Measurements from ENCODE around the gene PGC.
A peak's percentile ranks its signal among the peaks of the same experiment; 100 is the strongest.

Gene PGC

DNA sequence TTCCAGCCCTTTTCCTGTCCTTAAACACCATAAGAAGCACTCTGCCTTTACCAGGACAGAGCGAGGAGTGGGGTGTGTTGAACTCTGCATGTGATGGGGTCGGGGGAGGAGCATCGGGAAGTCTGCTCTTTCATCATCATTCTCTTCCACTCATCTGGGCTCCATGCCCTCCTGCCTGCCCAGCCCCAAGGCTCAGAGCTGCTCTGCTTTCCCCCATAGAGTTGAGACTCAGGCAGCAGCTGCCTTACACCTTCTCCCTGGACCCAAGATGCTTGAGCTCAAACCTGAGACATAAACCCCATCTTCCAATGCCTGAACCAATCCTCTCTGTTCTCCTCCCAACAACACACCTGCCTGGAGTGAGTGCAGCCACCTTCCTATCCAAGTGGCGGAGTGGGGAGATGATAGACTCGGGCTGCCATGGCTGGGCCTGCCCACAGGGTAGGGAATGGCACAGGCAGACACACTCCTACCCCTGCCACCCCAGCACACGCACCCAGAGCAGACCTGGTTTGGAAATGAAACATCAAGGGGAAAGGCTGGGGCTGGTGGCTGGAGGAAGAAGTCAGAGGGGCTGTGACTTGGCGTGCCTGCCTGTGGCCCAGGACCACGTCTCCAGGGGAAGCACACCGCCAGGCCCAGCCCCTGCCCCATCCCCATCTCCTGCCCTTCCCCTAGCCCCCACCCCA lies 40.2 kb downstream of the PGC start:
- peaks cover 9 to 63% (median 58%) of the 10 kb centered on the region in 5 donors for H3K4me1 ChIP-seq (ENCODE audit: control insufficient read depth in 5 of 5, insufficient read depth in 5 of 5, low read length in 5 of 5)
- no peaks in the 10 kb centered on the region for H3K27me3 ChIP-seq (ENCODE audit: control insufficient read depth in 5 of 5, insufficient read depth in 4 of 5, low read length in 5 of 5)
- H3K9me3 ChIP-seq (ENCODE audit: control insufficient read depth in 5 of 5, low read length in 5 of 5) = no peaks in the 10 kb centered on the region
- H3K9ac ChIP-seq (ENCODE audit: low read length in 5 of 5) = peak overlapping the region in 1 of 5 donors; percentile 40
- H3K36me3 ChIP-seq (ENCODE audit: control insufficient read depth in 5 of 5, insufficient read depth in 5 of 5, low read length in 5 of 5) = peaks cover 0 to 9% (median 7%) of the 10 kb centered on the region in 5 donors
- H3K4me3 ChIP-seq (ENCODE audit: low read depth in 1 of 5, low read length in 5 of 5) = peak overlapping the region in 1 of 5 donors; percentile 9
- peak overlapping the region; percentile 68 for H3K27ac ChIP-seq (ENCODE audit: low read depth, low read length)

DNA sequence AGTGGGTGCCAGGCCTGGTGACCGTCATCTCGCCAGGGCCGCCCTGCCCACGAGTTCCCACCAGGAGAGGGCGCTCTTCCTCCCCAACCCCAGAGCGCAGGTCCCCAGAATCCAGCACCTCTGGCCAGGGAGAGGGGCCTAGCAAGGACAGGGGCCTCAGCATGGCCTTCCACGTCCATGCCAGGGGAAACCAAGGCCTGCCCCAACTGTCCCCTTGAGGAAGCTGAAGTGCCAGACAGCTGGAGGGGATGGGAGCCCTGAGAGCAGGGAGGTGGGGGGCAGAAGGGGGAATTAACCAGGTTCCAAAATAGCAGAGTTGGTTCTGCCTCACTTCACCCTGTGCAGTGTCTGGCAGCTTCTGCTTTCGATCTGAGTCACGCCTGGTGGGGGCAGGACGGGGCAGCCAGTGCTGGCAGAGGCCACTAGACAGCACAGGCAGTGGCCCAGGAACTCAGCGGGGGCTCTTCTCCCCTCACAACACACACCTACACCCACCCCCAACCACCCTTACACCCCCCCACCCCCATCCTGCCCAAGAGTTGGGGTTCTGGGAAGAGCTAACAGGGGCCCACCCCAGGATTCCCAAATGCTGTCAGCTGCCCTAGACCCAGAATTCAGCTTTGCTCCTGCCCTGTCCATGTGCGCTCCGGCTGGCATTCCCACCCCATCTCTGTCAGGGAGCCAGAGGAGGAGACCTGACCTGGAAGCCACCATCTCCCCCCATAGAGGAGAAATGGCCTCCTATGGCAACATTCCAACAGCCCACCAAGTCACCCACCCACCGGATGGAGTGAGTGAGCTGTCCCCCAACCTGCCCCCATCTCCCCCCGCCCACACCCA lies 41.0 kb downstream of the PGC start:
- no peak overlapping the region for H3K4me3 ChIP-seq (ENCODE audit: low read depth in 1 of 5, low read length in 5 of 5)
- H3K36me3 ChIP-seq (ENCODE audit: control insufficient read depth in 5 of 5, insufficient read depth in 5 of 5, low read length in 5 of 5) = peaks cover 0 to 9% (median 7%) of the 10 kb centered on the region in 5 donors
- peak overlapping the region; percentile 68 for H3K27ac ChIP-seq (ENCODE audit: low read depth, low read length)
- H3K9me3 ChIP-seq (ENCODE audit: control insufficient read depth in 5 of 5, low read length in 5 of 5) = no peaks in the 10 kb centered on the region
- H3K9ac ChIP-seq (ENCODE audit: low read length in 5 of 5) = peak overlapping the region in 3 of 5 donors; percentile 22 to 60 (median 54)
- peaks cover 10 to 61% (median 55%) of the 10 kb centered on the region in 5 donors for H3K4me1 ChIP-seq (ENCODE audit: control insufficient read depth in 5 of 5, insufficient read depth in 5 of 5, low read length in 5 of 5)
- H3K27me3 ChIP-seq (ENCODE audit: control insufficient read depth in 5 of 5, insufficient read depth in 4 of 5, low read length in 5 of 5) = no peaks in the 10 kb centered on the region

- Histone ChIP-seq H3K9ac (ENCODE audit: low read length in 5 of 5) (peak overlapping the region in 4 of 5 donors; percentile 22 to 60 (median 54)), H3K4me3 (ENCODE audit: low read depth in 1 of 5, low read length in 5 of 5) (no peak overlapping the region)
These were observed 41.7 kb downstream of the PGC start for GRCh38 chr6:41705311-41705995.

DNA sequence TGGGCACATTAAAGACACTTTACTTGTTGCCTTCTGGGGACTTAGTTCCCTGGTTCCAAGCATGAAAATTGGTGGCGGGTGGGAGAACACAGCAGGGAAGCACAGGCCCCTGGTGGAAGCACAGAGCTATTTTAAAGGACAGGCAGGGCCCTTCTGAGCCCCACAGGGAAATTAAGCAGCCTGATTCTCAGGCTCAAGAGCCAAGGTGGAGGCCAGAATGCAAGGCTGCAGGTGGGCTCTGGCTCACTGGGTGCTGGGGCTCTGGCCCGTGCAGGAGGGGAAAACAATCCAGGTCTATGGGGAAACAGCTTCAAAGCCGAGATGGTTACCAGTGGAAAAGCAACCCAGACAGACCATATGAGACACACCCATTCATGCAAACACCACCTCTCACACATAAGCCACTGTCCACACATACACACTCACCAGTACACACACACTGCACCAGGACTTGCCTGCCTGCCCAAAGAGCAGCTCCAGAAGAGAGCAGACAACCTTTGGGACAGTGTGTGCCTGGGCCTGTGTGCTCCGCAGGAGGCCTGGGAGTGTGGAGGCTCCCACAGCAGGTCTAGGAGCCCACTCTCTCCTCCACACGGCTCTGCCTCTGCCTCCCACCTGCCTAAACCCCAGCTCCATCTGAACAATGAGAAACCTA lies 42.4 kb downstream of the PGC start:
- H3K36me3 ChIP-seq (ENCODE audit: control insufficient read depth in 5 of 5, insufficient read depth in 5 of 5, low read length in 5 of 5) = peaks cover 0 to 9% (median 7%) of the 10 kb centered on the region in 5 donors
- peak overlapping the region in 3 of 5 donors; percentile 7 to 60 (median 54) for H3K9ac ChIP-seq (ENCODE audit: low read length in 5 of 5)
- H3K9me3 ChIP-seq (ENCODE audit: control insufficient read depth in 5 of 5, low read length in 5 of 5) = no peaks in the 10 kb centered on the region
- H3K4me1 ChIP-seq (ENCODE audit: control insufficient read depth in 5 of 5, insufficient read depth in 5 of 5, low read length in 5 of 5) = peaks cover 11 to 68% (median 61%) of the 10 kb centered on the region in 5 donors
- H3K27me3 ChIP-seq (ENCODE audit: control insufficient read depth in 5 of 5, insufficient read depth in 4 of 5, low read length in 5 of 5) = no peaks in the 10 kb centered on the region
- peak overlapping the region; percentile 68 for H3K27ac ChIP-seq (ENCODE audit: low read depth, low read length)
- no peak overlapping the region for H3K4me3 ChIP-seq (ENCODE audit: low read depth in 1 of 5, low read length in 5 of 5)

More at GRCh38 chr6:41705311-41705995, 41.7 kb downstream of the PGC start:
- no peaks in the 10 kb centered on the region for H3K9me3 ChIP-seq (ENCODE audit: control insufficient read depth in 5 of 5, low read length in 5 of 5)
- peak overlapping the region; percentile 68 for H3K27ac ChIP-seq (ENCODE audit: low read depth, low read length)
- H3K4me1 ChIP-seq (ENCODE audit: control insufficient read depth in 5 of 5, insufficient read depth in 5 of 5, low read length in 5 of 5) = peaks cover 11 to 68% (median 61%) of the 10 kb centered on the region in 5 donors
- peaks cover 0 to 9% (median 7%) of the 10 kb centered on the region in 5 donors for H3K36me3 ChIP-seq (ENCODE audit: control insufficient read depth in 5 of 5, insufficient read depth in 5 of 5, low read length in 5 of 5)
- no peaks in the 10 kb centered on the region for H3K27me3 ChIP-seq (ENCODE audit: control insufficient read depth in 5 of 5, insufficient read depth in 4 of 5, low read length in 5 of 5)

DNA sequence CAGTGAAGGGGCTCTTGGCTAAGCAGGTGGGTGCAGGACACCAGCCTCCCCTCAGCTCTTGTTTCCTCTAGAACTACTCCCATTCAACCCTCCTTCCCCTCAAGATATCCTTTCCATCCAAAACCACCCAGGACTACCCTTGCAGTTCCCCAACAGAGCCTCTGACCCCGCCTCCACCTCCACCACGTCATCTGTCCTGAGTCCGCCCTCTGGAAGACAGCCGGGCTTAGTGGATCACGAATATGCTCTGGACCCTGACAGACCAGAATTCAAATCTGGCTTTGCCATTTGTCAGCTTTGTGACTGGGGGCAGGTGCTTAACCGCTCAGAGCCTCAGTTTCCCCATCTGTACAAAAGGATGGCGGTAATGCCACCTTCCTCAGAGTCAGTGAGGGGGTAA lies 43.2 kb downstream of the PGC start:
- no peak overlapping the region for H3K9ac ChIP-seq (ENCODE audit: low read length in 5 of 5)
- H3K9me3 ChIP-seq (ENCODE audit: control insufficient read depth in 5 of 5, low read length in 5 of 5) = no peaks in the 10 kb centered on the region
- H3K27ac ChIP-seq (ENCODE audit: low read depth, low read length) = no peak overlapping the region
- H3K36me3 ChIP-seq (ENCODE audit: control insufficient read depth in 5 of 5, insufficient read depth in 5 of 5, low read length in 5 of 5) = peaks cover 0 to 16% (median 7%) of the 10 kb centered on the region in 5 donors
- no peaks in the 10 kb centered on the region for H3K27me3 ChIP-seq (ENCODE audit: control insufficient read depth in 5 of 5, insufficient read depth in 4 of 5, low read length in 5 of 5)
- H3K4me1 ChIP-seq (ENCODE audit: control insufficient read depth in 5 of 5, insufficient read depth in 5 of 5, low read length in 5 of 5) = peaks cover 11 to 74% (median 61%) of the 10 kb centered on the region in 5 donors
- H3K4me3 ChIP-seq (ENCODE audit: low read depth in 1 of 5, low read length in 5 of 5) = no peak overlapping the region

DNA sequence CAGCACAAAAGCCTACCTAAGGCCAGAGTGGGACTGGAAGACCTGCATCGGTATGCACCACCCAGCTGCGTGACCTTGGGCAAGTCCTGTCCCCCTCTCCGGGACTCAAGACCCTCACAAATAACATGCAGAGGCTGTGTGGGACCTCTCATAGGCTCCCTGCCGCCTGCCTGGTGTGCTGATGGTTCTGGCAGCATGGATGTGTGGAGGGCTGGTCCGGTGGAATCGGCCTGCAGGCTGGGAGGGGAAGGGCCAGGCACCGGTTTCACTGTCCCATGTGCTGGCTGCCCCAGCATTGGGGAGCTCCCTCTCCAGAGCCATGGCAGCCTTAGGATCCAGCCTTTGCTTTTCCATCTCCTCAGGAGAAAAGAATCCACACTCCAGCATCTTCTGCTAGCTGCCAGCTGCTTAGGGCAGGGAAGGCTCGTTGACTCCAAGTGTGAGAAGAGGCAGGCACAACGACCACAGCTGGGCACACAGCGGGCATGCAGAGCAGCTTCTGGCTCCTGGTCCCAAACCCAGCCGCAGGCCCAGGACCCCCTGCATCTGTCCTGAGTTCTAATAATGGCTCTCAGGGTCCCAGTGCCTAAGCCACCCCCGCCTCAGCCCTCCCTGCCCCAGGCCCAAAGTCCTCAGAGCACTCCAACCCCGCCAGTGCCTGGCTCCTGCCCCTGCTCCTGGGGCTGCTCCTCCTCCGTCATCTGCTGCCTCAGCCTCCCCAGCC lies 44.3 kb downstream of the PGC start:
- Histone ChIP-seq H3K36me3 (ENCODE audit: control insufficient read depth in 5 of 5, insufficient read depth in 5 of 5, low read length in 5 of 5) (peaks cover 0 to 23% (median 10%) of the 10 kb centered on the region in 5 donors), H3K4me1 (ENCODE audit: control insufficient read depth in 5 of 5, insufficient read depth in 5 of 5, low read length in 5 of 5) (peaks cover 11 to 74% (median 51%) of the 10 kb centered on the region in 5 donors), H3K9ac (ENCODE audit: low read length in 5 of 5) (no peak overlapping the region), H3K4me3 (ENCODE audit: low read depth in 1 of 5, low read length in 5 of 5) (no peak overlapping the region), H3K27me3 (ENCODE audit: control insufficient read depth in 5 of 5, insufficient read depth in 4 of 5, low read length in 5 of 5) (no peaks in the 10 kb centered on the region), H3K9me3 (ENCODE audit: control insufficient read depth in 5 of 5, low read length in 5 of 5) (no peaks in the 10 kb centered on the region), H3K27ac (ENCODE audit: low read depth, low read length) (no peak overlapping the region)

GRCh38 chr6:41702089-41702745 lies 45.0 kb downstream of the PGC start:
- Histone ChIP-seq H3K27ac (ENCODE audit: low read depth, low read length) (no peak overlapping the region), H3K9me3 (ENCODE audit: control insufficient read depth in 5 of 5, low read length in 5 of 5) (no peaks in the 10 kb centered on the region), H3K9ac (ENCODE audit: low read length in 5 of 5) (no peak overlapping the region), H3K27me3 (ENCODE audit: control insufficient read depth in 5 of 5, insufficient read depth in 4 of 5, low read length in 5 of 5) (no peaks in the 10 kb centered on the region), H3K4me1 (ENCODE audit: control insufficient read depth in 5 of 5, insufficient read depth in 5 of 5, low read length in 5 of 5) (peaks cover 11 to 67% (median 44%) of the 10 kb centered on the region in 5 donors), H3K4me3 (ENCODE audit: low read depth in 1 of 5, low read length in 5 of 5) (no peak overlapping the region), H3K36me3 (ENCODE audit: control insufficient read depth in 5 of 5, insufficient read depth in 5 of 5, low read length in 5 of 5) (peaks cover 0 to 23% (median 10%) of the 10 kb centered on the region in 5 donors)

DNA sequence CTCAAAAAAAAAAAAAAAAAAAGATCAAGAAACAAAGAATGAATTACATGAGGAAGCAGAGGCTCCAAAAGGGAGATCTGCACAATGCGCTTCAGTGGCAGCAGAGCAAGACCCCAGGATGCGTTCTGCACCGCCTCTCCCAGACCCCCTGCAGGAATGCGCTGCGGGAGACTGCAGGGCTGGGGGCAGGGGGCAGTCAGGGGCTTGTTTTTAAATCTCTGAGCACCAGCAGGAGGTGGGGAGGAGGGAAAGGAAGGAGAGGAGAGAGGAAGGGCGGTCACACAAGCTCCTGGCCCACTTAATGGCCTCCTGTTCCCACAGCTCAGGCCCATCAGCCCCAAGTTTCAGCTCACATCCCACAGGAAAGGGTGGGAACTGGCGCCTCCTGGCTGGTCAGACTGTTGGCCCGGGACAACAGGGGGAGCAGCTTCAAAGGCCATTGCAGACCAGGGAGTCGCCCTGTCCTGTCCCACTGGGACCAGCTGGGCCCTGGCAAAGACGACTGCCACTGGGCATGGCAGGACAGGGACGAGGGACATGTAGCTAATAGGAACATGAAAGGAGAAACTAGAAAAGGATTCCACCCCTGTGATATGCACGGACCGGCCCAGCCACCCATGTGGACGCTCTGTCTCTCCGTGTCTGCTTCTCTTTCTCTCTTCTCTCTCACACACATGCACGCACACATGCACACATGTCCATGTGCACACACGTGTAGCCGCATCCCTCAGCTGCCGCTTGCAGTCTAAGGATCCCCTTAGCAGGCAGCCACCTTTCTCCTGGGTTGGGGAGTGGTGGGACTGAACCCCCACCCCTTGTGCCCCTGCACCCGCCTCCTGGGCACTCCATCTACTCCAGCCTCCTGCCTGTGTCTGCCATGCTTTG lies 46.5 kb downstream of the PGC start:
- Histone ChIP-seq H3K4me1 (ENCODE audit: control insufficient read depth in 5 of 5, insufficient read depth in 5 of 5, low read length in 5 of 5) (peaks cover 6 to 55% (median 30%) of the 10 kb centered on the region in 5 donors), H3K36me3 (ENCODE audit: control insufficient read depth in 5 of 5, insufficient read depth in 5 of 5, low read length in 5 of 5) (peaks cover 0 to 23% (median 10%) of the 10 kb centered on the region in 5 donors), H3K9ac (ENCODE audit: low read length in 5 of 5) (peak overlapping the region in 2 of 5 donors; percentile 14 to 23), H3K4me3 (ENCODE audit: low read depth in 1 of 5, low read length in 5 of 5) (no peak overlapping the region), H3K27ac (ENCODE audit: low read depth, low read length) (no peak overlapping the region), H3K9me3 (ENCODE audit: control insufficient read depth in 5 of 5, low read length in 5 of 5) (no peaks in the 10 kb centered on the region), H3K27me3 (ENCODE audit: control insufficient read depth in 5 of 5, insufficient read depth in 4 of 5, low read length in 5 of 5) (no peaks in the 10 kb centered on the region)

All from subcutaneous abdominal adipose tissue (tissue), 5 donors.